CD4-positive, alpha-beta T cell treated with Interleukin-10 for 1 hour (primary cell): Measurements from ENCODE around the gene SPAST.
"Not testable (repeated sequence)": the region's sequence is repeated elsewhere in the genome, so short reads cannot be mapped to it uniquely, and the experiment has no call there.

Source experiments
- DNase-seq: peaks from one replicate; pipeline ENCODE4 v3.0.0-alpha.2; 2020

The SPAST gene

GRCh38 chr2:32063310-32064020, at the start of gene SPAST:
Gene SPAST, plus strand, starts transcription at chr2:32063556. Its CDS starts 276 bp downstream, at chr2:32063832.
- DNase-seq = peak; percentile 96

GRCh38 chr2:32018789-32019482, 44.4 kb upstream of the SPAST start:
- DNase-seq = not testable (repeated sequence)

- not testable (repeated sequence) for DNase-seq
Observed at GRCh38 chr2:32034198-32034887, 29.0 kb upstream of the SPAST start.

GRCh38 chr2:32039447-32040219, 23.7 kb upstream of the SPAST start, which contains the start of gene DPY30:
Gene DPY30, minus strand, starts transcription at chr2:32039805. Its CDS starts 349 bp downstream, at chr2:32039456.
- DNase-seq = peak; percentile 93

GRCh38 chr2:32043561-32043960, 19.8 kb upstream of the SPAST start:
- no peak for DNase-seq

GRCh38 chr2:32051836-32052439, 11.4 kb upstream of the SPAST start:
- no peak for DNase-seq

GRCh38 chr2:32054583-32054982, 8.8 kb upstream of the SPAST start:
- not testable (repeated sequence) for DNase-seq

GRCh38 chr2:32058130-32058529, 5.2 kb upstream of the SPAST start:
- no peak for DNase-seq

GRCh38 chr2:32060266-32060665, 3.1 kb upstream of the SPAST start:
- no peak for DNase-seq

GRCh38 chr2:32061430-32061829, 1.9 kb upstream of the SPAST start:
- no peak for DNase-seq

GRCh38 chr2:32061973-32062861, 1.1 kb upstream of the SPAST start:
- DNase-seq = no peak

- no peak for DNase-seq
Observed at GRCh38 chr2:32064021-32064601, 755 bp downstream of the SPAST start.

- DNase-seq = no peak
Observed at GRCh38 chr2:32064713-32065112, 1.4 kb downstream of the SPAST start.

GRCh38 chr2:32067549-32067948, 4.2 kb downstream of the SPAST start:
- DNase-seq = no peak

GRCh38 chr2:32074134-32074506, 10.8 kb downstream of the SPAST start:
- DNase-seq = no peak

GRCh38 chr2:32095671-32096070, 32.3 kb downstream of the SPAST start:
- no peak for DNase-seq

GRCh38 chr2:32108111-32108510, 44.8 kb downstream of the SPAST start:
- no peak for DNase-seq

- DNase-seq = no peak
Observed at GRCh38 chr2:32118055-32118454, 54.7 kb downstream of the SPAST start.

GRCh38 chr2:32119161-32119560, 55.8 kb downstream of the SPAST start:
- no peak for DNase-seq

GRCh38 chr2:32124660-32125059, 61.3 kb downstream of the SPAST start:
- no peak for DNase-seq

- no peak for DNase-seq
Observed at GRCh38 chr2:32128636-32129035, 65.3 kb downstream of the SPAST start.
